ENCODE results near the gene LRRC8C. TPM values are rescaled to one million over a fixed set of nuclear protein-coding genes. Genes with fewer than 3 reads are reported as not detected.

Gene LRRC8C
- total RNA-seq, 2 experiments from 2014 or later: 28.4 to 30.2 TPM

GRCh38 chr1:89596698-89597097 lies 36.2 kb upstream of the LRRC8C start:
- no peaks in the 10 kb centered on the region for H3K9me3 ChIP-seq (ENCODE audit: control insufficient read depth in 1 of 2, insufficient read depth in 1 of 2, low read length in 2 of 2)
- H3K9me3 Mint-ChIP-seq: no peaks in the 10 kb centered on the region
- H3K4me1 ChIP-seq (ENCODE audit: insufficient read depth, low read length): peaks cover 14% of the 10 kb centered on the region
- intact Hi-C loops (cut with DNase I, micrococcal nuclease): loop anchor here (5.0 kb wide), 2 partner anchors 36 to 114 kb away; partner anchors contain the start of gene LRRC8C (in 1 of the 2)
- no peak overlapping the region for H3K4me3 ChIP-seq (ENCODE audit: low read length)
- H3K27me3 Mint-ChIP-seq: no peaks in the 10 kb centered on the region
- TF ChIP-seq CTCF (IDR thresholded peaks at IDR 0.05): no peak
- H3K27ac Mint-ChIP-seq: no peak overlapping the region
- no peak for DNase-seq
- ATAC-seq (ENCODE audit: poor library complexity): no peak
- no peak overlapping the region for H3K4me3 Mint-ChIP-seq
- CTCF ChIA-PET: interaction anchor here (1.1 to 5.7 kb wide), 6 partner anchors 14 to 166 kb away, joined by 4 to 34 read pairs (median 6); no protein-coding TSS in a partner anchor
- H3K4me1 Mint-ChIP-seq (ENCODE audit: low read depth): peaks cover 88% of the 10 kb centered on the region
- H3K27ac ChIP-seq (ENCODE audit: low read depth in 1 of 2, low read length in 2 of 2): no peak overlapping the region
- POLR2A ChIA-PET: interaction anchor here (0.9 to 18.0 kb wide), 3 partner anchors 11 to 35 kb away, joined by 4 to 683 read pairs (median 217); partner anchors contain the start of gene LRRC8C
- no peaks in the 10 kb centered on the region for H3K27me3 ChIP-seq (ENCODE audit: control insufficient read depth in 1 of 2, insufficient read depth in 2 of 2, low read length in 2 of 2)
- H3K36me3 ChIP-seq (ENCODE audit: insufficient read depth, low read length): no peaks in the 10 kb centered on the region
- peaks cover 6% of the 10 kb centered on the region for H3K36me3 Mint-ChIP-seq (ENCODE audit: low read depth)

GRCh38 chr1:89598450-89599331 lies 34.2 kb upstream of the LRRC8C start:
- H3K27ac ChIP-seq (ENCODE audit: low read depth in 1 of 2, low read length in 2 of 2): no peak overlapping the region
- no peaks in the 10 kb centered on the region for H3K36me3 ChIP-seq (ENCODE audit: insufficient read depth, low read length)
- POLR2A ChIA-PET: interaction anchor here (0.6 to 18.0 kb wide), 5 partner anchors 9 to 74 kb away, joined by 3 to 683 read pairs (median 8); partner anchors contain the start of gene LRRC8C
- H3K27me3 ChIP-seq (ENCODE audit: control insufficient read depth in 1 of 2, insufficient read depth in 2 of 2, low read length in 2 of 2): no peaks in the 10 kb centered on the region
- peak; percentile 75 for TF ChIP-seq CTCF (IDR thresholded peaks at IDR 0.05)
- H3K9me3 Mint-ChIP-seq: no peaks in the 10 kb centered on the region
- no peak overlapping the region for H3K4me3 ChIP-seq (ENCODE audit: low read length)
- H3K4me1 ChIP-seq (ENCODE audit: insufficient read depth, low read length): peaks cover 27% of the 10 kb centered on the region
- ATAC-seq (ENCODE audit: poor library complexity): peak; percentile 70
- H3K36me3 Mint-ChIP-seq (ENCODE audit: low read depth): peaks cover 1% of the 10 kb centered on the region
- no peaks in the 10 kb centered on the region for H3K9me3 ChIP-seq (ENCODE audit: control insufficient read depth in 1 of 2, insufficient read depth in 1 of 2, low read length in 2 of 2)
- no peaks in the 10 kb centered on the region for H3K27me3 Mint-ChIP-seq
- intact Hi-C loops (cut with DNase I, micrococcal nuclease): loop anchor here (2.0 to 5.0 kb wide), 3 partner anchors 34 to 116 kb away; partner anchors contain the start of gene LRRC8C (in 2 of the 2)
- H3K4me1 Mint-ChIP-seq (ENCODE audit: low read depth): peaks cover 90% of the 10 kb centered on the region
- CTCF ChIA-PET: interaction anchor here (0.7 to 6.2 kb wide), 11 partner anchors 10 to 164 kb away, joined by 3 to 35 read pairs (median 3); no protein-coding TSS in a partner anchor
- peak in 3 of 14 experiments; percentile 51 to 68 (median 67) for DNase-seq
- peak overlapping the region; percentile 7 for H3K4me3 Mint-ChIP-seq
- peak overlapping the region; percentile 21 for H3K27ac Mint-ChIP-seq

- intact Hi-C loops (cut with DNase I, micrococcal nuclease): loop anchor here (2.0 to 5.0 kb wide), 3 partner anchors 33 to 117 kb away; partner anchors contain the start of gene LRRC8C (in 2 of the 2)
- Histone ChIP-seq H3K4me3 (ENCODE audit: low read length) (no peak overlapping the region), H3K27me3 (ENCODE audit: control insufficient read depth in 1 of 2, insufficient read depth in 2 of 2, low read length in 2 of 2) (no peaks in the 10 kb centered on the region), H3K4me1 (ENCODE audit: insufficient read depth, low read length) (peaks cover 33% of the 10 kb centered on the region), H3K27ac (ENCODE audit: low read depth in 1 of 2, low read length in 2 of 2) (no peak overlapping the region), H3K36me3 (ENCODE audit: insufficient read depth, low read length) (no peaks in the 10 kb centered on the region), H3K9me3 (ENCODE audit: control insufficient read depth in 1 of 2, insufficient read depth in 1 of 2, low read length in 2 of 2) (no peaks in the 10 kb centered on the region)
- H3K27ac Mint-ChIP-seq: peak overlapping the region; percentile 21
- TF ChIP-seq CTCF (IDR thresholded peaks at IDR 0.05): peak; percentile 39
- H3K4me1 Mint-ChIP-seq (ENCODE audit: low read depth): peaks cover 90% of the 10 kb centered on the region
- no peaks in the 10 kb centered on the region for H3K9me3 Mint-ChIP-seq
- H3K27me3 Mint-ChIP-seq: no peaks in the 10 kb centered on the region
- ChIA-PET POLR2A (interaction anchor here (0.6 to 18.0 kb wide), 4 partner anchors 8 to 35 kb away, joined by 3 to 683 read pairs (median 112); partner anchors contain the start of gene LRRC8C), CTCF (interaction anchor here (0.7 to 6.2 kb wide), 8 partner anchors 11 to 164 kb away, joined by 3 to 35 read pairs (median 3); no protein-coding TSS in a partner anchor)
- H3K4me3 Mint-ChIP-seq: no peak overlapping the region
- ATAC-seq (ENCODE audit: poor library complexity): no peak
- no peak for DNase-seq
- H3K36me3 Mint-ChIP-seq (ENCODE audit: low read depth): no peaks in the 10 kb centered on the region
Observed at GRCh38 chr1:89599332-89599630, 33.6 kb upstream of the LRRC8C start.

All from CD4-positive, alpha-beta T cell (primary cell).